H9 (cell line): ENCODE results near the gene CLBA1. TPM values are rescaled to one million over a fixed set of nuclear protein-coding genes. Genes with fewer than 3 reads are reported as not detected.
A peak's percentile ranks its signal among the peaks of the same experiment; 100 is the strongest.

Experiments
- DNase-seq: peaks from one replicate; pipeline ENCODE4 v3.0.0-alpha.2; 2017
- H2AFZ ChIP-seq: one replicate; pipeline ENCODE4 v1.6.1; 2013; ENCODE audit warnings: mild to moderate bottlenecking, low read length, control low read depth, moderate library complexity
- H2AK5ac ChIP-seq: 2 replicates; pipeline ENCODE4 v1.6.1; 2013; ENCODE audit warnings: low read length, control low read depth, mixed read lengths; ENCODE audit not compliant: insufficient read length
- H2BK120ac ChIP-seq: one replicate; pipeline ENCODE4 v1.6.1; 2013; ENCODE audit warnings: low read depth, mild to moderate bottlenecking, low read length, control low read depth, inconsistent platforms; ENCODE audit not compliant: poor library complexity, severe bottlenecking
- H2BK12ac ChIP-seq: 2 replicates; pipeline ENCODE4 v1.6.1; 2013; ENCODE audit warnings: low read length, control low read depth, mixed read lengths, low read depth; ENCODE audit not compliant: insufficient read length
- H2BK15ac ChIP-seq: 2 replicates; pipeline ENCODE4 v1.6.1; 2013; ENCODE audit warnings: low read depth, low read length, control low read depth
- H2BK20ac ChIP-seq: one replicate; pipeline ENCODE4 v1.6.1; 2013; ENCODE audit warnings: low read depth, mild to moderate bottlenecking, low read length, control low read depth, inconsistent platforms; ENCODE audit not compliant: poor library complexity, severe bottlenecking
- H2BK5ac ChIP-seq: 2 replicates; pipeline ENCODE4 v1.6.1; 2013; ENCODE audit warnings: low read length, control low read depth, mixed read lengths; ENCODE audit not compliant: insufficient read length
- H3K14ac ChIP-seq: 2 replicates; pipeline ENCODE4 v1.6.1; 2013; ENCODE audit warnings: low read length, control low read depth; ENCODE audit not compliant: insufficient read depth
- H3K18ac ChIP-seq: 2 replicates; pipeline ENCODE4 v1.6.1; 2013; ENCODE audit warnings: low read depth, mild to moderate bottlenecking, mixed read lengths, low read length, control low read depth; ENCODE audit not compliant: insufficient read length
- H3K23ac ChIP-seq: 2 replicates; pipeline ENCODE4 v1.6.1; 2013; ENCODE audit warnings: low read length, control low read depth, mixed read lengths, low read depth; ENCODE audit not compliant: insufficient read length
- H3K23me2 ChIP-seq: 2 replicates; pipeline ENCODE4 v1.6.1; 2013; ENCODE audit warnings: low read depth, mild to moderate bottlenecking, mixed read lengths, low read length, control low read depth; ENCODE audit not compliant: insufficient read length, poor library complexity, severe bottlenecking
- H3K27ac ChIP-seq: 2 replicates; pipeline ENCODE4 v1.5.1; 2013; ENCODE audit warnings: low read length, control low read depth, mixed read lengths, low read depth; ENCODE audit not compliant: insufficient read length
- H3K27me3 ChIP-seq: 2 replicates; pipeline ENCODE4 v1.6.1; 2013; ENCODE audit warnings: low read length, control low read depth, inconsistent platforms; ENCODE audit not compliant: insufficient read depth
- H3K4ac ChIP-seq: 2 replicates; pipeline ENCODE4 v1.6.1; 2013; ENCODE audit warnings: low read depth, mild to moderate bottlenecking, control low read depth, inconsistent platforms, low read length, moderate library complexity
- H3K4me1 ChIP-seq: 2 replicates; pipeline ENCODE4 v1.6.1; 2013; ENCODE audit warnings: low read length, control low read depth, inconsistent platforms; ENCODE audit not compliant: insufficient read depth
- H3K4me2 ChIP-seq: 2 replicates; pipeline ENCODE4 v1.6.1; 2013; ENCODE audit warnings: low read length, control low read depth, mixed read lengths; ENCODE audit not compliant: insufficient read length, insufficient read depth
- H3K56ac ChIP-seq: 2 replicates; pipeline ENCODE4 v1.6.1; 2013; ENCODE audit warnings: low read depth, mild to moderate bottlenecking, mixed read lengths, low read length, control low read depth; ENCODE audit not compliant: insufficient read length
- H3K79me1 ChIP-seq: 2 replicates; pipeline ENCODE4 v1.6.1; 2013; ENCODE audit warnings: low read depth, mild to moderate bottlenecking, moderate library complexity, low read length, control low read depth, inconsistent platforms; ENCODE audit not compliant: insufficient read depth, poor library complexity, severe bottlenecking
- H3K79me2 ChIP-seq: 2 replicates; pipeline ENCODE4 v1.6.1; 2013; ENCODE audit warnings: low read length, control low read depth, inconsistent platforms; ENCODE audit not compliant: insufficient read depth
- H3K9ac ChIP-seq: 2 replicates; pipeline ENCODE4 v1.6.1; 2013; ENCODE audit warnings: low read length, control low read depth, mixed read lengths; ENCODE audit not compliant: insufficient read length; ENCODE audit errors: extremely low read depth
- H3K9me3 ChIP-seq: one replicate; pipeline ENCODE4 v1.6.1; 2013; ENCODE audit warnings: low read depth, low read length, inconsistent platforms; ENCODE audit not compliant: control insufficient read depth
- H3T11ph ChIP-seq: one replicate; pipeline ENCODE4 v1.6.1; 2013; ENCODE audit warnings: mild to moderate bottlenecking, low read length, control low read depth, inconsistent platforms
- H4K20me1 ChIP-seq: one replicate; pipeline ENCODE4 v1.6.1; 2013; ENCODE audit not compliant: control insufficient read depth, insufficient read length, insufficient read depth
- H4K5ac ChIP-seq: 2 replicates; pipeline ENCODE4 v1.6.1; 2013; ENCODE audit warnings: low read depth, mild to moderate bottlenecking, mixed read lengths, low read length, control low read depth; ENCODE audit not compliant: insufficient read length
- H4K8ac ChIP-seq: replicated peaks from 2 replicates; pipeline ENCODE4 v1.6.1; 2013; ENCODE audit warnings: low read length, control low read depth, mixed read lengths, low read depth; ENCODE audit not compliant: insufficient read length
- H4K91ac ChIP-seq: 2 replicates; pipeline ENCODE4 v1.6.1; 2013; ENCODE audit warnings: low read depth, mild to moderate bottlenecking, moderate library complexity, mixed read lengths, low read length, control low read depth; ENCODE audit not compliant: insufficient read length
- H3K27ac Mint-ChIP-seq, 3 experiments: 2 replicates in 2 of 3; 3 replicates in 1 of 3; pipeline ENCODE4 v1.8.0; 2020 to 2021; ENCODE audit warnings: mixed read lengths in 3 of 3, mild to moderate bottlenecking in 1 of 3, moderate library complexity in 1 of 3
- H3K27me3 Mint-ChIP-seq: 2 replicates; pipeline ENCODE4 v1.8.0; 2021; ENCODE audit warnings: low read depth, mild to moderate bottlenecking, moderate library complexity, mixed read lengths
- H3K36me3 Mint-ChIP-seq, 3 experiments: 2 replicates in 2 of 3; 3 replicates in 1 of 3; pipeline ENCODE4 v1.8.0; 2020 to 2021; ENCODE audit warnings: low read depth in 3 of 3, mixed read lengths in 3 of 3; ENCODE audit not compliant: insufficient read depth in 1 of 3
- H3K4me1 Mint-ChIP-seq, 2 experiments: 2 replicates each; pipeline ENCODE4 v1.8.0; 2020; ENCODE audit warnings: mixed read lengths in 2 of 2
- H3K4me3 Mint-ChIP-seq, 2 experiments: 2 replicates in 1 of 2; 3 replicates in 1 of 2; pipeline ENCODE4 v1.8.0; 2020 to 2021; ENCODE audit warnings: mild to moderate bottlenecking in 2 of 2, mixed read lengths in 2 of 2, moderate library complexity in 1 of 2
- H3K9me3 Mint-ChIP-seq, 2 experiments: 2 replicates in 1 of 2; 3 replicates in 1 of 2; pipeline ENCODE4 v1.8.0; 2020; ENCODE audit warnings: mild to moderate bottlenecking in 2 of 2, mixed read lengths in 2 of 2, moderate library complexity in 1 of 2
- WGBS: extraction: QIAGEN DNeasy Blood & Tissue Kit; methylation state at CpG from one replicate; pipeline ENCODE4 v1.1.7; 2013; ENCODE audit warnings: missing lambda C conversion rate, low lambda C conversion rate, mixed read lengths; ENCODE audit not compliant: insufficient read length; ENCODE audit errors: extremely low coverage; 5-methylcytosine and 5-hydroxymethylcytosine counted together
- total RNA-seq: library from RNA; stranded (reverse); gene quantifications from 2 replicates; pipeline ENCODE4 v1.2.1, GENCODE V29; 2021
- TF ChIP-seq, protein P1 (sequence below): fragments of 200-600 bp; sonication (generic); conservative IDR thresholded peaks from 3 replicates; pipeline ENCODE4 v1.8.0; 2021; ENCODE audit warnings: antibody characterized with exemption, mild to moderate bottlenecking

Gene CLBA1
- total RNA-seq, 1 experiment from 2014 or later = 2.4 TPM

DNA sequence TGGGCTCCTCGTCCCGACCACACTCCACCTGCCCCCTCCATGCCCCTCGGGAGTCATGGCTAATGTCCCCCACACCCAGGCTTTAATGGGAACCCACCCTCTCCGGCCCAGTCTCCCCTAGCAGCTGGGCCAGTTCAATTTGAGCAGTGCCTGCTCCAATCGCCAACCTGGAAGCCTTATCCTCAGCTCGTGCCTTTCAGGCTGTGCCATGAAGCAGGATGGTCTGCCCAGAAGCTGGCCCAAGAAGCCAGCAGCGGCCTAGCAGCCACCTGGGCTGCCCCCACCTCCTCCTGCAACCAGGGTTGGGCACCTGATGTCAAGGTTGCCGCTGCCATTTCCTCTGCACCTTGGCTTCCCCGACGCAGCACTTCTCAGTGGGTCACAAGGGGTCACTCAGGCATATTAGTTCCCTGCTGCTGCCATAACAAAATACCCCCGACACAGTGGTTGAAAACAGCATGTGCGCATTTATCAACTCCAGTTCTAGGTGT, 2.3 kb upstream of the CLBA1 start:
- peaks cover 11 to 16% of the 10 kb centered on the region in 2 experiments for H3K4me1 Mint-ChIP-seq
- H3K27me3 ChIP-seq = peaks cover 7% of the 10 kb centered on the region; the same call in 1 of the 2 replicates
- no peak overlapping the region for H3K4me3 Mint-ChIP-seq

More for the DNA sequence above, 2.3 kb upstream of the CLBA1 start:
- Histone ChIP-seq H3K18ac (no peak overlapping the region), H3T11ph (no peak overlapping the region), H2BK5ac (no peak overlapping the region), H3K4me1 (no peaks in the 10 kb centered on the region), H3K27ac (no peak overlapping the region), H3K23ac (no peak overlapping the region), H2BK20ac (no peak overlapping the region), H2BK120ac (no peak overlapping the region), H3K9ac (no peak overlapping the region), H3K9me3 (no peaks in the 10 kb centered on the region), H3K79me1 (no peaks in the 10 kb centered on the region), H3K79me2 (no peaks in the 10 kb centered on the region), H3K56ac (no peak overlapping the region), H4K5ac (no peak overlapping the region), H3K4ac (no peak overlapping the region), H2AK5ac (no peak overlapping the region), H4K8ac (no peak overlapping the region), H3K23me2 (peaks cover 3% of the 10 kb centered on the region), H3K14ac (no peak overlapping the region), H2AFZ (no peak overlapping the region), H2BK12ac (no peak overlapping the region), H3K4me2 (no peak overlapping the region), H2BK15ac (no peak overlapping the region), H4K20me1 (peaks cover 3% of the 10 kb centered on the region), H4K91ac (no peak overlapping the region)
- H3K9me3 Mint-ChIP-seq = no peaks in the 10 kb centered on the region; a peak in 1 of 5 replicates
- peak; percentile 29 for DNase-seq
- no peak overlapping the region for H3K27ac Mint-ChIP-seq
- TF ChIP-seq, protein P1, sequence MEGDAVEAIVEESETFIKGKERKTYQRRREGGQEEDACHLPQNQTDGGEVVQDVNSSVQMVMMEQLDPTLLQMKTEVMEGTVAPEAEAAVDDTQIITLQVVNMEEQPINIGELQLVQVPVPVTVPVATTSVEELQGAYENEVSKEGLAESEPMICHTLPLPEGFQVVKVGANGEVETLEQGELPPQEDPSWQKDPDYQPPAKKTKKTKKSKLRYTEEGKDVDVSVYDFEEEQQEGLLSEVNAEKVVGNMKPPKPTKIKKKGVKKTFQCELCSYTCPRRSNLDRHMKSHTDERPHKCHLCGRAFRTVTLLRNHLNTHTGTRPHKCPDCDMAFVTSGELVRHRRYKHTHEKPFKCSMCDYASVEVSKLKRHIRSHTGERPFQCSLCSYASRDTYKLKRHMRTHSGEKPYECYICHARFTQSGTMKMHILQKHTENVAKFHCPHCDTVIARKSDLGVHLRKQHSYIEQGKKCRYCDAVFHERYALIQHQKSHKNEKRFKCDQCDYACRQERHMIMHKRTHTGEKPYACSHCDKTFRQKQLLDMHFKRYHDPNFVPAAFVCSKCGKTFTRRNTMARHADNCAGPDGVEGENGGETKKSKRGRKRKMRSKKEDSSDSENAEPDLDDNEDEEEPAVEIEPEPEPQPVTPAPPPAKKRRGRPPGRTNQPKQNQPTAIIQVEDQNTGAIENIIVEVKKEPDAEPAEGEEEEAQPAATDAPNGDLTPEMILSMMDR = no peak
- no CpG with 5 or more reads among the region's 12 CpGs for WGBS
- H3K36me3 Mint-ChIP-seq = no peaks in the 10 kb centered on the region
- peaks cover 38% of the 10 kb centered on the region for H3K27me3 Mint-ChIP-seq
